AG09309 (cell line): ENCODE data around the gene IRX2.

Source experiments
- DNase-seq: peaks from one replicate; pipeline ENCODE4 v3.0.0-alpha.2; 2010; ENCODE audit warnings: low read depth
- H3K4me3 ChIP-seq: 2 replicates; pipeline ENCODE4 v1.5.1; 2011; ENCODE audit warnings: mild to moderate bottlenecking, low read depth, low read length, moderate library complexity; ENCODE audit not compliant: control insufficient read depth
- TF ChIP-seq, protein P1 (sequence below): IDR thresholded peaks from 2 replicates; pipeline ENCODE4 v1.5.1; 2011; ENCODE audit warnings: mild to moderate bottlenecking, low read depth, low read length, inconsistent platforms; ENCODE audit not compliant: insufficient read depth, control insufficient read depth; ENCODE audit errors: missing control alignments

Gene IRX2

DNA sequence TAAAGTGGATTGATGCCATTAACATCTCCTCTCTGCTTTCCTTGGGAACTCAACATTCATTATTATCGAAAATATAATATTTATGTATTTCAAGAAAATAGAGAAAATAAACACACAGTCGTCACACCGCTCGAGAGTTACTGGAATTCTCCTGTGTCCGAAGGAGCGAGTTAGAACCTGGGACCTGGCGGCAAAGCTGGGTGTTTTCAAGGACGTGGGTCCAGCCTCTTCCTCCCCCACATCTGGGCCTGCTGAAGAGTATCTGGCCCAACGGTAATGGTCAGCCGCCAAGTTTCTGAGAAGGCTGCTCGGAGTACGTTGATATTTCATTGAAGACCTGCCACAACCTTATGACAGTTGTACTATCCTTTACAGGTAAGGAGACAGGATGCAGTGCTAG is 47.9 kb downstream of the IRX2 start:
- no peak for DNase-seq
- no peak overlapping the region for H3K4me3 ChIP-seq
- TF ChIP-seq, protein P1, sequence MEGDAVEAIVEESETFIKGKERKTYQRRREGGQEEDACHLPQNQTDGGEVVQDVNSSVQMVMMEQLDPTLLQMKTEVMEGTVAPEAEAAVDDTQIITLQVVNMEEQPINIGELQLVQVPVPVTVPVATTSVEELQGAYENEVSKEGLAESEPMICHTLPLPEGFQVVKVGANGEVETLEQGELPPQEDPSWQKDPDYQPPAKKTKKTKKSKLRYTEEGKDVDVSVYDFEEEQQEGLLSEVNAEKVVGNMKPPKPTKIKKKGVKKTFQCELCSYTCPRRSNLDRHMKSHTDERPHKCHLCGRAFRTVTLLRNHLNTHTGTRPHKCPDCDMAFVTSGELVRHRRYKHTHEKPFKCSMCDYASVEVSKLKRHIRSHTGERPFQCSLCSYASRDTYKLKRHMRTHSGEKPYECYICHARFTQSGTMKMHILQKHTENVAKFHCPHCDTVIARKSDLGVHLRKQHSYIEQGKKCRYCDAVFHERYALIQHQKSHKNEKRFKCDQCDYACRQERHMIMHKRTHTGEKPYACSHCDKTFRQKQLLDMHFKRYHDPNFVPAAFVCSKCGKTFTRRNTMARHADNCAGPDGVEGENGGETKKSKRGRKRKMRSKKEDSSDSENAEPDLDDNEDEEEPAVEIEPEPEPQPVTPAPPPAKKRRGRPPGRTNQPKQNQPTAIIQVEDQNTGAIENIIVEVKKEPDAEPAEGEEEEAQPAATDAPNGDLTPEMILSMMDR: no peak

DNA sequence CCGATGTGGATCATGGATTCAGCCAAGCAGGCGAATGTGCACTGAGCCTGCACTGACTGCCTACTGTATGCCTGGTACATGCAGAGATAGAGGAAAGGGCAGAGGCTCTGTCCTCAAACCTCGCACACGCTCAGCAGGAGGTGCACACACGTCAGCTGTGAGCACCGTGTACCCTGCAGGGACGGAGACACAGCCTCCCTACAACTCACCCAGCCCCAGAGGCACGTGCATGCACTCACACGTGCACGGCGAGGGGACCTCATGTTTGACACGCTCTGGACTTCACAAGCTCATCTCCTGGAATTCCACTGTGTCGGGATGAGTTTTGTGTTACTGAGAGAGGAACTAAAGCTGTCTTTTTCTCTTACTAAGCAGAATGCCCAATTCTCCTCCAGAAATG is 48.4 kb downstream of the IRX2 start:
- H3K4me3 ChIP-seq: no peak overlapping the region
- TF ChIP-seq, protein P1: no peak
- DNase-seq: no peak

DNA sequence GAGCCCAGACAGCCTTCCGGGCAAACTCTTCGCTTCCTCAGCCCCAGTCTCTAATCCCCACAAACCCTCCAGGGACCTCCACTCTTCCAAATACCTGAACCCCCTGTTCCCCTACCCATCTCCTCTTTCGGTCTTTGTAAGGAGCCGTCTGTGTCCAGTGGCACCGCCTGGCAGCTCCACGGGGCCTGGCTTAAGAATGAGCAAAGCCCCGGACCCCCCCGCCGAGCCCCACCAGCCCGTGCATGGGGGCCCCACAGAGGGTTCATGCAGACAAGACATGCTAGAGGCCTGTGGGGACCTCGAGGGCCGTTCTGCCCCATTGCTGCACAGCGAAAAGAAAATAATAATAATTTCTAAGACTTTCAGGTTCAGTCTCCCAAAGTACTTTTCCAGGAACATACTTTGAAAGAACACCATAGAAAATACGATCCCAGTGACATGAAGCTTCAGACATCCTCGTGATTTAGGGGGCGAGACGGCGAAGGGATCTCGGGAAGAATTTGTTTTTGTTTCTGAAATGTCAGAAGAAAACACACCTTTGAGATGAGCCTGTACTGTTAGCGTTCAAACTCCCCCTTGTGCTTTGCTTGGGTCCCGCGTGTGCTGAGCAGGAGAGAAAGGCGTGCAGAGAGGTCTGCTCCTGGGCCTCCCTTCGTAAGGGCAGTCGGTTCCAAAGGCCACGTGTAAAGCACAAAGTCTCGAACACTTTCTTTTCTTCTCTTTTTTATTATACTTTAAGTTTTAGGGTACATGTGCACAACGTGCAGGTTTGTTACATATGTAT is 49.2 kb downstream of the IRX2 start:
- TF ChIP-seq, protein P1: no peak
- no peak overlapping the region for H3K4me3 ChIP-seq
- no peak for DNase-seq

DNA sequence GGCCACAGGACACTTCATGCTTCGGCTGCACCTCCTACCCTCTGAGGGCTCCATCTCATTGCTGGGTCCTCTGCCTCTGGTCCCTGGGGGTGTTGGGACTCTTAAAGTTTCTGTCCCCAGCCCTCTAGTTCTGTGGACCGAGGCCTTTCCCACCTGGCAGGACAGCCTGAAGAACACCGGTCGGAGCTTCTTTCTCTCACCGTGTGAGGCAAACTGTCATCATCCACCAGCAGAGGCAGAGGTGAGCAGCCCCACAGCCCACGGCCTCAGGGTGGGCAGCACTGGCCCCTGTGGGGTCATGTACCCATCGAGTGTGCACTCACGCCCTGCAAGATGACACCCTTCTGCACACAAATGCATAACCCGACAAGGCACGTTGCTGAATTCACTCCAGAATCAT is 49.9 kb downstream of the IRX2 start:
- no peak for DNase-seq
- H3K4me3 ChIP-seq: no peak overlapping the region
- TF ChIP-seq, protein P1: no peak

DNA sequence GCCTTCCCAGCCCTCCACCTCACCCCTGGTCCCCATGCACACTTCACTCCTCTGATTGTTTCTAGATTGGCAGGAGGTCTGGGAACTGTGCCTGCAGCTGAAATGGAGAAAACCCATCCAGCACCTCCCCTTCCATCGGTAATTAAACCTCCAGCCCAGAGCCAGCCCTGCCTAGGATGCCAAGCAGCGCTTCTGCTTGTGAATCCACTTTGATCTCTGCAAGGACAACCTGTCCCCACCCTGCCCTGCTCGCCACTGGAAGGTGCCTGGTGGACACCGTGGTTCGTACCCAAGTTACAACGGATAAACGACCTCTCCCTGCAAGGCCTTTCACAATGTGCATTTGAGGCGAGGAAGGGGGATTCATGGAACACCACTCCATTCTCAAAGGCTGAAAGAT is 50.6 kb downstream of the IRX2 start:
- no peak for DNase-seq
- no peak overlapping the region for H3K4me3 ChIP-seq
- TF ChIP-seq, protein P1: no peak

DNA sequence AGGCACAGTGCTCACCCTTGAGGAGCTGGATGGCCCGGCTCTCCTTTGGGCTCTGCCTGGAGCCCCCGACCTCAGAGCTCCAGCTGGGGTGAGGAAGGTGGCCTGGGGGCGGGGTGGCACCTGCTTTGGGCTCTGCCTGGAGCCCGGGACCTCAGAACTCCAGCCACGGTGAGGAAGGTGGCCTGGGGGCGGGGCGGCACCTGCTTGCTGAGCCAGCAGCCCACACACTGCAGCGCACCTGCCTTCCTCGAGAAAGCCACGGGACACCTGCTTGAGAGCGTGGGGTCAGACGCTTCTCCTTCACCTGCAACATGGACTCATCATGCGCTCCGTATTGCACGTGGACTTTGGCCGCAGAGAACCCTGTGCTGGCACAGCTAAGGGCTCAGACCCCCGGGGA is 51.8 kb downstream of the IRX2 start:
- DNase-seq: no peak
- H3K4me3 ChIP-seq: no peak overlapping the region
- TF ChIP-seq, protein P1: no peak

DNA sequence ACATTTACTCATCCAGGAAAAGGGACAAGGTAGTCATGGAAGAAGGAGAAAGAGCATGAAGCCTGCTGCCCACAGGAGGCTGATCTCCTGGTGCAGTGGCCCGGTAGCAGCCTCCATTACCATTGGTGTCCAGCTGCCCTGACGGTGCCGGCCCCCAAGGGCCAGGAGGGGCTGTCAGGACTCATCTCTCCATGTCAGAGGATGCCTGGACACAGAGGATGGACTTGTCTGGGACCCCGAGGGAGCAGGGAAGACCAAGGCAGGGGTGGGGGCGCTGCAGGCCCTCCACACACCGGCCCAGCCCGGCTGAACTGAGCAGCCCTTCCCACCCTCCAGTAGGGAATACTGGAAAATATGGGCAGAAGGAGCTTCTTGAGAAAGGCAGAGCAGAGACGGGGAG is 52.2 kb downstream of the IRX2 start:
- H3K4me3 ChIP-seq: no peak overlapping the region
- DNase-seq: no peak
- TF ChIP-seq, protein P1: no peak
